GM19239 (cell line): ENCODE measurements around the gene ADGRG2.
"Not testable (repeated sequence)": the region's sequence is repeated elsewhere in the genome, so short reads cannot be mapped to it uniquely, and the experiment has no call there.

Experiments used
- DNase-seq: peaks from one replicate; pipeline ENCODE4 v3.0.0; 2011; ENCODE audit warnings: low spot score; ENCODE audit not compliant: insufficient read length
- FAIRE-seq: peaks from 2 replicates; lab custom pipeline; 2011; peaks lifted over from hg19 to GRCh38; lab: Jason Lieb, UNC

Gene ADGRG2

GRCh38 chrX:19007868-19008267 is 114.4 kb downstream of the ADGRG2 start:
- FAIRE-seq (no peak), DNase-seq (no peak)

GRCh38 chrX:19007011-19007410 is 115.3 kb downstream of the ADGRG2 start:
- FAIRE-seq = no peak
- no peak for DNase-seq

GRCh38 chrX:19005909-19006308 is 116.4 kb downstream of the ADGRG2 start:
- FAIRE-seq (no peak), DNase-seq (no peak)

GRCh38 chrX:19003756-19004155 is 118.5 kb downstream of the ADGRG2 start:
- FAIRE-seq = no peak
- no peak for DNase-seq

- DNase-seq = no peak
- no peak for FAIRE-seq
Observed at GRCh38 chrX:18998653-18999052, 123.6 kb downstream of the ADGRG2 start.

- DNase-seq (no peak), FAIRE-seq (no peak)
Observed at GRCh38 chrX:18997916-18998315, 124.4 kb downstream of the ADGRG2 start.

GRCh38 chrX:18996536-18996935 is 125.7 kb downstream of the ADGRG2 start:
- FAIRE-seq (no peak), DNase-seq (no peak)

- DNase-seq (no peak), FAIRE-seq (no peak)
Observed at GRCh38 chrX:18995221-18995620, 127.0 kb downstream of the ADGRG2 start.

GRCh38 chrX:18994713-18995112 is 127.6 kb downstream of the ADGRG2 start:
- FAIRE-seq = no peak
- DNase-seq = no peak

GRCh38 chrX:18992829-18993228 is 129.4 kb downstream of the ADGRG2 start:
- no peak for DNase-seq
- FAIRE-seq = no peak

- FAIRE-seq = no peak
- no peak for DNase-seq
Observed at GRCh38 chrX:18985186-18985435, 137.2 kb downstream of the ADGRG2 start.

GRCh38 chrX:18984381-18985185 is 137.7 kb downstream of the ADGRG2 start:
- peak; percentile 50 for DNase-seq
- FAIRE-seq = peak; percentile 96

- FAIRE-seq (peak; percentile 97), DNase-seq (no peak)
Observed at GRCh38 chrX:18983666-18984380, 138.4 kb downstream of the ADGRG2 start, which contains the start of gene PHKA2. Gene PHKA2 (minus strand): TSS chrX:18984114. CDS start chrX:18983932, 182 bp downstream.

- FAIRE-seq (no peak), DNase-seq (no peak)
Observed at GRCh38 chrX:18981124-18981807, 141.0 kb downstream of the ADGRG2 start.

GRCh38 chrX:18980262-18980661 is 142.0 kb downstream of the ADGRG2 start:
- peak; percentile 60 for FAIRE-seq
- DNase-seq = not testable (repeated sequence)

GRCh38 chrX:18974993-18975392 is 147.3 kb downstream of the ADGRG2 start:
- no peak for DNase-seq
- no peak for FAIRE-seq

- FAIRE-seq (no peak), DNase-seq (no peak)
Observed at GRCh38 chrX:18973527-18974192, 148.6 kb downstream of the ADGRG2 start.

GRCh38 chrX:18971506-18971905 is 150.8 kb downstream of the ADGRG2 start:
- DNase-seq = no peak
- no peak for FAIRE-seq

- DNase-seq (no peak), FAIRE-seq (peak; percentile 28)
Observed at GRCh38 chrX:18970465-18970864, 151.8 kb downstream of the ADGRG2 start.

- FAIRE-seq (no peak), DNase-seq (no peak)
Observed at GRCh38 chrX:18966624-18967023, 155.6 kb downstream of the ADGRG2 start.

GRCh38 chrX:18964901-18965300 is 157.4 kb downstream of the ADGRG2 start:
- no peak for FAIRE-seq
- no peak for DNase-seq
